NCI-H2196 treated with DMSO at 0.1 percent for 48 hours (cell line): ENCODE measurements around the gene HIGD1B.

Experiments used
- DNase-seq: peaks from one replicate; lab custom pipeline; 2025; ENCODE audit not compliant: unreplicated experiment; lab: John Stamatoyannopoulos, UW

HIGD1B gene

GRCh38 chr17:44877121-44877520 is 29.4 kb downstream of the HIGD1B start:
- no peak for DNase-seq

GRCh38 chr17:44878627-44879221 is 31.0 kb downstream of the HIGD1B start:
- peak; percentile 26 for DNase-seq

DNA sequence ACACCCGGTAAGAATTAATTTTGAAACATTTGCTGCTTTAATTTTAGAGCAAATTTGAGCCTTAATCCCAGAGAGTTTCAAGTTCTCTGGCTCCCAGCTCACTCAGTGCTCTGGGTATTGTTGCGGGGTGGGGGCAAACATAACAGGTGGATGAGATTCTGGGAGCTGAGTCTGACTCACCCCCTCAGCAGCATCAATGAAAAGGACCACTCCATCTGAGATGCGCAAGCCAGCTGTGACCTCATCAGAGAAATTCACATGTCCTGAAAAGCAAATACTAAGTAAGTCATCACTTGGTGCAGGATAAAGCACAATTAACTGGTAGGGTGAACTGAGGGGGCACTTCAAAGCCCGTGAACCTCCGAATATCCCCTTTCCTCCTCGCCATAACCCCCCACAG is 31.7 kb downstream of the HIGD1B start:
- DNase-seq = no peak

DNA sequence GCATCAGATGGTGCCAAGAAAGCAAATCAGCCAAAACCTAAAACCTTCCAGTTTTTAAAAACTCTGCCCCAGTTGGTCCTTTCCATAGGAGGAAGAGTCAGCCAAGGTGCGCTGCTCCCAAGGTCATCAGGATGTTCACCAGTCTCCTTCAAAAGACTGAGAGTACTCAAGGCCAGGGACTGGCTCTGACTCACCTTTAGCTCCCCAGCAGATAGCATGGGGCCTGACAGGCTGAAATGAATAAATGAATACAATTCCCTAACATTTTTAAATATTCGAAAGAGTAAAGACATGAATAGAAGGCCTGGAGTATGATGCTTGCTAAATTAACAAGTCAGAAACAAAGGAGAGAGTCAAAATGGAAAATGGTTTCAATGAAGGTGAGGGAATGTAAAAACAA is 32.4 kb downstream of the HIGD1B start:
- no peak for DNase-seq

GRCh38 chr17:44881145-44881544 is 33.5 kb downstream of the HIGD1B start:
- no peak for DNase-seq

DNA sequence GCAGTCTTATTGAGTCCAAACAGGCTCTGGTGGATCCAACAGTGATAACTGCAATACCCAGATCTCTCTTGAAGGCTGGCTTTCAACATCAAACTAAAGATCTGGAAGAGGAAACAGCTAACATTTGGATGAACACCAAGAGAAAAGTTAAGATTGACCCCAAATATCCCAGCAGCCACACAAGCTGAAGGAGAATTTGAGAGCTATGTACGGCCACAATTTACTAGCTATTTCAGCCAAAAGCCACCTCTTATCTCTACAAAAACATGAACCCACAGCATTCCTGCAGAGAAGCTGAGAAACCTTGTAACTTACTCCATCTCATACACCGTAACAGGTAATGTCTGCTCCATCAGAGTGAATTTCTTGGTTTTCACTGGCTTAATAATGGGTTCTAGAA is 37.3 kb downstream of the HIGD1B start:
- DNase-seq = no peak

DNA sequence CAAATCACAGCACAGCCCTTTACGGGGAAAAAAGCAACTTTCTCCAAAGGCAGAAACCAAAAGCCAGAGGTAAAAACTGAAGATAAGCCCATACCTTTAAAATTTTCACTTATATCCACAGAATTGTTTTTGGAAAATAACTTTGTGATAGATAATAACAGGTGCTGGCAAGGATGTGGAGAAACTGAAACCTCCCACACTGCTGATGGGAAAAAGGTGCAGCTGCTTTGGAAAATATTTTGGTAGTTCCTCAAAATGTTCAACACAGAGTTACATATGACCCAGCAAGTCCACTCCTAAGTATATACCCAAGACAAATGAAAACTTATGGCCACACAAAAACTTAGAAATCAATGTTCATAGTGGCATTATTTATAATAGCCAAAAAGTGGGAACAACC is 39.3 kb downstream of the HIGD1B start:
- DNase-seq = no peak

DNA sequence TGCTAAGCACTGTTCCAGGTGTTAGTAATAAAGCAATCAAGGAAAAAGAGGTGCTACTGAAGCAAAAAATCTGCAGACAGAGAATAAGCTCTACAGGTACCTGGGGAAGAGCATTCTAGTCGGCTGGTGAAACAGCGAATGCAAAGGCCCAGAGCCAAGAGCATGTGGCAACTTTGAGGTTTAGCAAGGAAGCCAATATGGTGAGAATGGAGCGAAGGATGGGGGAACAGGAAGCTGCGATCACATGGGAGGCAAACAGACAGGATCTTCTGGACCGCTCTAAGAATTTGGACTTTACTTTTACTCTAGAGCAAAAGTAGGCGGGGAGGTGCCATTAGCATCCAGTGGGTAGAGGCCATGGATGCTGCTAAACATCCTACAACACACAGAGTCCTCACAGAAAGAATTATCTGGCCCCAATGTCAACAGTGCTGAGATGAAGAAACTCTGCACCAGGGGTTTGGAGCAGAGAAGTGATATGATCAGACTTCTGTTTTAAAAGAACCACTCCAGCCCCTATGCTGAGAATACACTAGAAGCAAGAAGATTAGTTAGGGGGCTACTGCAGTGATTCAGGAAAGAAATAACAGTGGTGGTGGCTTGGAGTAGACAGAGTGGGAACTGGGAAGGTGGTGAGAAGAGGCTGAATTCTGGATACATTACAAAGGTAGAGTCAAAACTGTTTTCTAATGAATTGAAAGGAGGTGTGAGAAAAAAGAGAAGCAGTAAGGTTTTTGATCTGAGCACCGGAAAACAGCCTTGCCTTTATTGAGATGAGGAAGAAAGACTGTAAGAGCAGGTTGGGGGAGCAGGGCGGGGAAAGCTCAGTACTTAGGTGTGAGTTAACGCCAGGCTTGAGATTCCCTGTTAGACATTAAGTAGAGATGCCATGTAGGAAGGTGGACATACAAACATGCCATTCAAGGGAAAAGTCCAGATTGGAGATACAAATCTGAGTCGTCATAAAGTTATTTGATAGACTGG is 40.6 kb downstream of the HIGD1B start:
- no peak for DNase-seq

DNA sequence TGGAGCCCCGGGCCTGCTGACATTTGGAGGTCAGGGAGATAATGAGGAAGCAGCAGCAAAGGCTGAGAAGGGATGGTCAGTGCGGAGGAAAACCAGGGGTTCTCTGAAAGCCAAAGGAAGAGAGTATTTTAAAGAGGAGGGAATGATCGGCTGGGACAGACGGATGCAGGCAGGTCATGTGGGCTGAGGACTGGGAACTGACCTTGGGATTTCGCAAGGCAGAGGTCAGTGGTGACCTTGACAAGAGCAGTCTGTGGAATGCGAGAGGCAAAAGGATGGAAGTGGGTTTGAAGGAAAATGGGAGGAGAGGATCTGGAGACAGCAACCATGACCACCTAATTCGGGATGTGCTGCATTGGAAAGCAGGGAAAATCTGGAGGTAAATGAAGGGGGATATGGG is 41.3 kb downstream of the HIGD1B start:
- no peak for DNase-seq

DNA sequence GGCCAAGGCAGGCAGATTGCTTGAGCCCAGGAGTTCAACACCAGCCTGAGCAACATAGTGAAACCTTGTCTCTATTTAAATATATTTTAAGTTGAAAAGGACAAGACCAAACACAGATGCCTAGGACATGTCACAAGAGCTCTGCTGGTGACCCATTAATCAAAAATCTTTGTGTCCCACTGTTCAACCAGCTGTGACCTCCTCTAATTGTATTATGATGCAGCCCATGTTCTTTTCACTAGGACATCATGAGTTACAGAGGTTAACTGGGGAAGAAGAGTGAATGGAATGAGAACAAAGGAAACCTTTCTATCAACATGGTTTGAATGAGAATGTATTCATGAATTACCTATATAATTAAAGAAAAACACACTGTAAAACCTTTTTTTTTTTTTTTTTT is 44.6 kb downstream of the HIGD1B start:
- no peak for DNase-seq

DNA sequence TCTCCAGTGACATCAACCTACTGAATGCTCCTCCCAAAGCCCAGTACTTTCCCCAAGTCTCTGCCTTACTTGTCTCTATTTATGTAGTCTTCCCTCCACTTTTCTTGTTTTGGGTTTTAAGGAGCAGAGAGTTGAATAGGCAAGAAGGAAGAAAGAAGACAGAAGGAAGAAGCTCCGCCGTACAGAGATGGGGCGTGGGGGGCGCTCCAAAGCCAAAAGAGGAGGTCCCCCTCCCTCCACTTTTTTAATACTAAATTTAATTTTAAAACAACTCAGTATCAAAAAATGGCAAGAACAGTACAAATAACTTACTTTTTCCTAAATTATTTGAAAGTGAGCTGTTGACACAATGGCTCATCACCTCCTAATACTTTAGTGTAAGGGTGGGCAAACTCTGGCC is 47.0 kb downstream of the HIGD1B start:
- no peak for DNase-seq

GRCh38 chr17:44898768-44899073 is 51.0 kb downstream of the HIGD1B start:
- DNase-seq = no peak

- peak; percentile 94 for DNase-seq
Observed at GRCh38 chr17:44899074-44899782, 51.5 kb downstream of the HIGD1B start, which contains the start of gene EFTUD2. EFTUD2 (minus strand) TSS chr17:44899445; CDS start chr17:44894521, 4,924 bp downstream.
